GM12865 (cell line): ENCODE results near the gene SOHLH2.

Source experiments
- DNase-seq: peaks from one replicate; pipeline ENCODE4 v3.0.0; 2010; ENCODE audit warnings: low read depth
- H3K4me3 ChIP-seq: 2 replicates; pipeline ENCODE4 v1.5.1; 2011; ENCODE audit warnings: mild to moderate bottlenecking, low read depth, low read length, control low read depth
- TF ChIP-seq, protein P1 (sequence below): IDR thresholded peaks from 2 replicates; pipeline ENCODE4 v1.5.1; 2011; ENCODE audit warnings: low read length, control low read depth, low read depth, inconsistent platforms; ENCODE audit not compliant: insufficient read depth; ENCODE audit errors: missing control alignments

SOHLH2 gene

GRCh38 chr13:36134632-36135031 lies 79.7 kb downstream of the SOHLH2 start:
- no peak overlapping the region for H3K4me3 ChIP-seq
- no peak for DNase-seq
- TF ChIP-seq, protein P1, sequence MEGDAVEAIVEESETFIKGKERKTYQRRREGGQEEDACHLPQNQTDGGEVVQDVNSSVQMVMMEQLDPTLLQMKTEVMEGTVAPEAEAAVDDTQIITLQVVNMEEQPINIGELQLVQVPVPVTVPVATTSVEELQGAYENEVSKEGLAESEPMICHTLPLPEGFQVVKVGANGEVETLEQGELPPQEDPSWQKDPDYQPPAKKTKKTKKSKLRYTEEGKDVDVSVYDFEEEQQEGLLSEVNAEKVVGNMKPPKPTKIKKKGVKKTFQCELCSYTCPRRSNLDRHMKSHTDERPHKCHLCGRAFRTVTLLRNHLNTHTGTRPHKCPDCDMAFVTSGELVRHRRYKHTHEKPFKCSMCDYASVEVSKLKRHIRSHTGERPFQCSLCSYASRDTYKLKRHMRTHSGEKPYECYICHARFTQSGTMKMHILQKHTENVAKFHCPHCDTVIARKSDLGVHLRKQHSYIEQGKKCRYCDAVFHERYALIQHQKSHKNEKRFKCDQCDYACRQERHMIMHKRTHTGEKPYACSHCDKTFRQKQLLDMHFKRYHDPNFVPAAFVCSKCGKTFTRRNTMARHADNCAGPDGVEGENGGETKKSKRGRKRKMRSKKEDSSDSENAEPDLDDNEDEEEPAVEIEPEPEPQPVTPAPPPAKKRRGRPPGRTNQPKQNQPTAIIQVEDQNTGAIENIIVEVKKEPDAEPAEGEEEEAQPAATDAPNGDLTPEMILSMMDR, result no peak

DNA sequence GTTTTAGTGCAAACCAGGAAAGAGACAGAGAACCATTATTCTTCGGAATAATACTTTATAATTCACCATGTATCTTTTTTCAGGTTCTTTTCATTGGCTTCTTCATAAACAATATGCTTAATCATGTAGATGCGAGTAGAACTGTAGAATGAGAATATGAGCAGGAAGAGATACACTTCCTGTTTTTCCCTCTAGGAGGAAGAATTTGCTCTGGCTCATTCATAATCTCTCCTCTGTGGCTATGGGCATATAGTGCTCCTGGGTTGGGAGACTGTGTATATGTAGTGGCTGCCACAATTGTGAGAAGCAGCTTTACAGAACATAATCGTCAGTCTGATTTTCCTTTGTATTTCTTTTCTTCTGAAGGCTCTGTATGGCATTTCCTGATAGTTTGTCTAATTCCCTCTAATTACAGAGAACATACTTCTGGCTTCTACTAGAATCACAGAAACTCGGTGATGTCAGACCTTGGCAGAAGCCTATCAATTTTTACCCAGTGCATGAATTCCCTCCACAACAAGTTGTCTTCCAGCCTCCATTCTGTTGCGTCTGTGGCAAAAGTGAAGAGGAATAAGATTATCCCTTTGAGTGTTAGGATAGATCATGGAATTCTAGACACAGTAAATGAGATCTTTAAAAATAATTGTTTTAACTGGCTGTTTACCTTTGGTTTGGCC lies 80.3 kb downstream of the SOHLH2 start:
- no peak for DNase-seq
- H3K4me3 ChIP-seq, result no peak overlapping the region
- TF ChIP-seq, protein P1, result no peak

DNA sequence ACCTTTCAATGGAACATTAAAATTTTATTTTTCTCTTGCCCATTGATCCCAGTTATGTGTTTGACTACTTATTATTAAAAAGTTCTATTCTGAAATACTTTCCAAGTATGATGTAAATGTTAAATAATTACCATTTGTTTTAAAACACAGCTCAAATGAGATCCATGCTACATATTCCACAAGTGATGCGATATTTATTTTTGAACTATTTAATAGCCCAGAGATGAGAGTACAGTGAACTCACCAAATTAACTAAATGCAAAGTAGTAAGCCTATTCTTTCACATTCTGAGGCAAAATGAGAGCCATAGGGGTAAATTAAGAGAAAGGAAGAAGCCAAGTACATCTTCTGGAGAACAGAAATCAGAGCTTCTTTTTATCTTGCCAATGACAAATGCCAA lies 82.0 kb downstream of the SOHLH2 start:
- TF ChIP-seq, protein P1, result no peak
- H3K4me3 ChIP-seq, result no peak overlapping the region
- DNase-seq, result no peak

DNA sequence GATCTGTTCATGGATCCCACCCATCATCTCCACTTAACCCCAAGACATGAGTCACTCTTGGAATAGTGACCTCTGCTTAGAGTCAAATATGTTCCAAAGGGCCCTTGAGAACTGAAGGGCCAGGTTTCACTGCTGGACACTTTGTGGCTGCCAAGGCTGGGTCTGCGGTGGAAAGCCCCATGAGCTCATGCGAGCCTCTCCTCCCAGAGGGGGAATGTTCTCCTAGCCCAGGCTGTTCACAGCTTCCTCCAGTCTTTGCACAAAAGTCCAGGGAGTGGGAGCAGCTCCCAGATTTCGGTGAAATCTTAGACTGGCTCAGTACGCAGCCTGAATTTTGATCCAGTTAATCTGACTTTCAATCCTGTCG lies 82.4 kb downstream of the SOHLH2 start:
- DNase-seq, result no peak
- TF ChIP-seq, protein P1, result no peak
- no peak overlapping the region for H3K4me3 ChIP-seq

GRCh38 chr13:36131222-36131930 lies 83.0 kb downstream of the SOHLH2 start, which contains the start of gene DCLK1:
Gene DCLK1, minus strand, starts transcription at chr13:36131382.
- no peak within 1 kb of the TSS for H3K4me3 ChIP-seq
- no peak for DNase-seq
- TF ChIP-seq, protein P1, result no peak

GRCh38 chr13:36130552-36131221 lies 83.7 kb downstream of the SOHLH2 start:
- no peak for DNase-seq
- no peak overlapping the region for H3K4me3 ChIP-seq
- TF ChIP-seq, protein P1, result no peak
